GOT3 (cell line): Measurements from ENCODE around the gene ACOT12.

Experiments
- DNase-seq: peaks from one replicate; lab custom pipeline; 2025; ENCODE audit warnings: mixed read lengths; lab: John Stamatoyannopoulos, UW

ACOT12 gene

GRCh38 chr5:81290146-81290545 is 103.8 kb downstream of the ACOT12 start:
- DNase-seq = no peak

DNA sequence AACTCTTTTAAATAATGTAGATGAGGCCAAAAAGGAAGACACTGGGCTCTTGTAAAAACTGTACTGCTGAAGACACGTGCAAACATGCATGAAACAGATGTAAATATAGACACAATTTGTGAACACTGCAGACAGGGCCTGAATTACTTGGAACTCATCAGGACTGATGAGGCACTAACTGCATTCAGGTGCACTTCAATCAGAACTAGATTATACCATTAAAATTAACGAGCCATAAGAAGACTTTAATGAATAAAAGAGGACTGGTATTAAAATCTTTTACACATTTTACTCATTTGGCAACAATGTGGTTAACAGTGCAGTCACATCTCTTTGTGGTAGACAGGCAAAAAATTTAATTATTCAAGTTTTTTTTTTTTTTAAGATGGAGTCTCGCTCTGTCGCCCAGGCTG is 105.9 kb downstream of the ACOT12 start:
- no peak for DNase-seq

DNA sequence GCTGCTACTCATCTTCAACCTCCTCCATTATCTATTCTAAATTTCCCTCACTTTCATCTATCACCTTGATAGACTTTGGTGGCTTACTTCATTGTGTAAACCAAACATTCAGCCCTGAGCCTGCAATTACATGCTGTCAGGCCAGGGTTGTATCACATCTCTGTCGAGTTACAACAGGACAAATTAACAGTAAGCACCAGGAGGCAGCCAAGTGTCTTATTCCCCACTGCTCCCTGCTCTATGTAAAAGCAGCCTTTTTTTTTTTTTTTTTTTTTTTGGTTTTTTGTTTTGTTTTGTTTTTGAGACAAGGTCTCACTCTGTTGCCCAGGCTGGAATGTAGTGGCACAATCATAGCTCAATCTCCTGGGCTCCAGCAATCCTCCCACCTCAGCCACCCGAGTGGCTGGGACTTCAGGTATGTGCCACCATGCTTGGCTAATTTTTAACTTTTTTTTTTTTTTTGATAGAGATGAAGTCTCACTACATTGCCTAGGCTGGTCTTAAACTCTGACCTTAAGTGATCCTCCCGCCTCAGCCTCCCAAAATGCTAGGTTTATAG is 107.8 kb downstream of the ACOT12 start:
- no peak for DNase-seq

DNA sequence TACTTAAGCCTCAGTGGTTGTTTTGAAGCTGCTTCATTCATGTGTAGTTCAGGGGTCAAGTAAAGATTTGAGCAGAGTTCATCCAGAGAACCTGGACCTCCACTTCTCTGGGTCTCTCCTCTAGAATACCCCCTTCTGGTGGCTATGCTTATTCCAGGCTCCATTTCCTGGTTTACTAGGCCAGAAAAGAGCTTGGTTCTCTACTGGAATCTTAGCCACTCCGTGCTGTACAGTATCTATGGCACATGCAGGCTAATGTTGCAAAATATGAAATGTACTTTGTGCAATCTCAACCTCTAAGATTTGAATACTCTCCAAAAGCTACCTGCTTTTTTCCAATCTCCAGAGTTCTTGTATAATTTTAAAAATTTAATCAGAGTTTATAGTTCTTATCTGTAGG is 110.0 kb downstream of the ACOT12 start:
- DNase-seq = no peak
